GM12878 (cell line): Measurements from ENCODE around the gene PFKP. TPM values are rescaled to one million over a fixed set of nuclear protein-coding genes. Genes with fewer than 3 reads are reported as not detected.

Experiments
- ATAC-seq: fragments of 200-7000 bp; cut with Tn5 transposase; 3 replicates; pipeline ENCODE4 v1.9.1; 2020; ENCODE audit warnings: mild to moderate bottlenecking, moderate library complexity
- BruUV-seq: library from RNA; stranded (reverse); fragments of 400-500 nt; replicated peaks from 2 replicates; lab custom pipeline; 2021; lab: Mats Ljungman, UMichigan
- CTCF ChIA-PET: fragments of 300-600 bp; sonication (Branson Sonifier 250); formaldehyde crosslinking; extraction: SDS; loops from one replicate; lab custom pipeline; 2021; ENCODE audit warnings: inconsistent platforms; lab: Yijun Ruan, JAX
- POLR2A ChIA-PET: fragments of 350-600 bp; formaldehyde crosslinking; extraction: SDS; loops from one replicate; lab custom pipeline; 2021; ENCODE audit warnings: inconsistent platforms; lab: Charles Lee
- RAD21 ChIA-PET: fragments of 300-600 bp; sonication (Branson Sonifier 250); formaldehyde crosslinking; loops from one replicate; lab custom pipeline; 2023; ENCODE audit warnings: antibody characterized with exemption; ENCODE audit not compliant: unreplicated experiment; lab: Charles Lee
- SMC1A ChIA-PET: fragments of 300-600 bp; sonication (Branson Sonifier 250); formaldehyde crosslinking; loops from one replicate; lab custom pipeline; 2023; ENCODE audit not compliant: unreplicated experiment, uncharacterized antibody; lab: Charles Lee
- DNase-seq: peaks from one replicate; pipeline ENCODE4 v3.0.0-alpha.2; 2011; ENCODE audit warnings: low read depth, low spot score
- FAIRE-seq: peaks from 3 replicates; lab custom pipeline; 2011; peaks lifted over from hg19 to GRCh38; lab: Jason Lieb, UNC
- H2AFZ ChIP-seq: 2 replicates; pipeline ENCODE4 v1.6.0; 2011; ENCODE audit warnings: low read depth, low read length, control low read depth; ENCODE audit not compliant: control insufficient read depth
- H3K27ac ChIP-seq: 2 replicates; pipeline ENCODE4 v1.5.1; 2011; ENCODE audit warnings: control low read depth; ENCODE audit not compliant: control insufficient read depth, insufficient read depth
- H3K27me3 ChIP-seq, 2 experiments: replicated peaks in 1 of 2; 2 replicates each; pipeline versions ENCODE4 v1.6.0 to v1.6.1; 2011; ENCODE audit warnings: low read length in 1 of 2; ENCODE audit not compliant: control insufficient read depth in 2 of 2, insufficient read depth in 2 of 2
- H3K36me3 ChIP-seq, 2 experiments: 2 replicates each; pipeline ENCODE4 v1.5.1; 2011; ENCODE audit warnings: low read length in 1 of 2; ENCODE audit not compliant: control insufficient read depth in 2 of 2, insufficient read depth in 2 of 2
- H3K4me1 ChIP-seq: 2 replicates; pipeline ENCODE4 v1.6.1; 2011; ENCODE audit warnings: mild to moderate bottlenecking, low read length, moderate library complexity, mixed read lengths; ENCODE audit not compliant: control insufficient read depth, insufficient read depth
- H3K4me2 ChIP-seq: 2 replicates; pipeline ENCODE4 v1.6.0; 2011; ENCODE audit warnings: control low read depth; ENCODE audit not compliant: control insufficient read depth, insufficient read depth
- H3K4me3 ChIP-seq: fragments of 200-600 bp; sonication (generic); 2 replicates; pipeline ENCODE4 v1.5.1; 2016
- H3K79me2 ChIP-seq: 2 replicates; pipeline ENCODE4 v1.6.0; 2011; ENCODE audit warnings: low read length; ENCODE audit not compliant: control insufficient read depth, insufficient read depth
- H3K9ac ChIP-seq: 2 replicates; pipeline ENCODE4 v1.8.0; 2011; ENCODE audit warnings: low read length, control low read depth, mixed read lengths; ENCODE audit not compliant: control insufficient read depth, insufficient read depth
- H3K9me3 ChIP-seq: replicated peaks from 3 replicates; pipeline ENCODE4 v1.5.1; 2011; ENCODE audit warnings: mild to moderate bottlenecking, low read length; ENCODE audit not compliant: control insufficient read depth, insufficient read depth
- H4K20me1 ChIP-seq: 2 replicates; pipeline ENCODE4 v1.6.0; 2011; ENCODE audit not compliant: control insufficient read depth, insufficient read depth
- BCLAF1 ChIP-seq: fragments of 450-650 bp; IDR thresholded peaks from 2 replicates; pipeline ENCODE4 v1.6.1; 2017; ENCODE audit warnings: antibody characterized with exemption, mild to moderate bottlenecking, moderate library complexity
- BMI1 ChIP-seq: fragments of 450-650 bp; IDR thresholded peaks from 2 replicates; pipeline ENCODE4 v1.6.1; 2016; ENCODE audit warnings: mild to moderate bottlenecking, moderate library complexity, borderline replicate concordance
- CEBPB ChIP-seq, 2 experiments: fragments of 150-350 bp in 1 of 2; IDR thresholded peaks; 2 replicates each; pipeline ENCODE4 v1.6.1; 2012 to 2014; ENCODE audit warnings: low read depth in 2 of 2, low read length in 2 of 2, borderline replicate concordance in 1 of 2, inconsistent platforms in 1 of 2
- CREM ChIP-seq: IDR thresholded peaks from 2 replicates; pipeline ENCODE4 v1.6.1; 2014; ENCODE audit warnings: antibody characterized with exemption, low read depth
- IRF3 ChIP-seq: fragments of 450-650 bp; IDR thresholded peaks from 2 replicates; pipeline ENCODE4 v1.6.1; 2014; ENCODE audit warnings: mild to moderate bottlenecking
- IRF4 ChIP-seq: IDR thresholded peaks from 2 replicates; pipeline ENCODE4 v1.6.1; 2011; ENCODE audit warnings: low read depth, low read length
- JUND ChIP-seq: IDR thresholded peaks from 2 replicates; pipeline ENCODE4 v1.6.1; 2012; ENCODE audit warnings: low read depth, mild to moderate bottlenecking, low read length, improper control_type of control experiment, moderate library complexity
- MYB ChIP-seq: fragments of 150-350 bp; IDR thresholded peaks from 2 replicates; pipeline ENCODE4 v1.6.1; 2014; ENCODE audit warnings: mild to moderate bottlenecking, low read depth, low read length, borderline replicate concordance
- NBN ChIP-seq: fragments of 450-650 bp; IDR thresholded peaks from 2 replicates; pipeline ENCODE4 v1.6.1; 2016
- NR2C1 ChIP-seq: fragments of 450-650 bp; IDR thresholded peaks from 2 replicates; pipeline ENCODE4 v1.6.1; 2017; ENCODE audit warnings: antibody characterized with exemption, mild to moderate bottlenecking, moderate library complexity
- NR2C2 ChIP-seq: IDR thresholded peaks from 2 replicates; pipeline ENCODE4 v1.6.1; 2011; ENCODE audit warnings: borderline replicate concordance, low read depth; ENCODE audit not compliant: control insufficient read depth, insufficient read length
- SIX5 ChIP-seq: IDR thresholded peaks from 2 replicates; pipeline ENCODE4 v1.6.1; 2011; ENCODE audit warnings: mild to moderate bottlenecking, low read depth, low read length, moderate library complexity; ENCODE audit not compliant: severe bottlenecking
- SKIL ChIP-seq: fragments of 450-650 bp; IDR thresholded peaks from 2 replicates; pipeline ENCODE4 v1.6.1; 2017; ENCODE audit warnings: mild to moderate bottlenecking, low read depth, inconsistent platforms; ENCODE audit not compliant: poor library complexity, severe bottlenecking
- SMC3 ChIP-seq: IDR thresholded peaks from 2 replicates; pipeline ENCODE4 v1.6.1; 2011; ENCODE audit warnings: low read length, improper control_type of control experiment, borderline replicate concordance
- TCF3 ChIP-seq: IDR thresholded peaks from 2 replicates; pipeline ENCODE4 v1.6.1; 2012; ENCODE audit warnings: low read depth, mild to moderate bottlenecking, low read length, borderline replicate concordance; ENCODE audit not compliant: insufficient read depth
- ZBTB4 ChIP-seq: fragments of 450-650 bp; formaldehyde crosslinking; IDR thresholded peaks from 2 replicates; pipeline ENCODE4 v1.4.0; 2022; ENCODE audit warnings: mild to moderate bottlenecking, moderate library complexity
- WGBS: methylation state at CpG from one replicate; pipeline ENCODE4 v1.1.6; 2016; ENCODE audit warnings: low lambda C conversion rate; ENCODE audit not compliant: insufficient replicate concordance, insufficient coverage; ENCODE audit errors: missing lambda C conversion rate; 5-methylcytosine and 5-hydroxymethylcytosine counted together
- in situ Hi-C: fragments of 300-500 bp; cut with MboI; formaldehyde crosslinking; loops from 9 replicates; pipeline ENCODE4 v1.14.3; 2018; ENCODE audit warnings: mixed read lengths
- intact Hi-C: fragments of 100-400 bp; cut with micrococcal nuclease; formaldehyde crosslinking; loops from one replicate; pipeline ENCODE4 v1.14.2; 2022; ENCODE audit not compliant: unreplicated experiment
- polyA plus RNA-seq, 11 experiments: library from polyadenylated mRNA; depleted of rRNA in 4 of 11; unstranded in 6 of 11; stranded (reverse) in 5 of 11; fragments of >200 nt; fragmentation: Nextera tagmentation in 4 of 11; fragmentation: Illumina TruSeq in 1 of 11; extraction: Ambion mirVana in 4 of 11; extraction: Trizol in 1 of 11; gene quantifications; 1 replicate in 1 of 11; 2 replicates in 10 of 11; pipeline versions ENCODE4 v1.2.1 to v1.2.3, GENCODE V29; 2011 to 2016; ENCODE audit warnings: inconsistent platforms in 2 of 11, missing spikeins in 2 of 11, low read depth in 1 of 11
- total RNA-seq, 4 experiments: library from RNA; depleted of rRNA in 3 of 4; stranded (reverse); fragments of >200 nt in 3 of 4; fragmentation: Illumina TruSeq in 1 of 4; extraction: Trizol in 1 of 4; gene quantifications; 2 replicates each; pipeline versions ENCODE4 v1.2.1 to v1.2.3, GENCODE V29; 2013 to 2021

Gene PFKP
- total and polyA plus RNA-seq, 10 of the 15 experiments (the other 5 are each of a cell fraction or from before 2014, with no cell fraction given): 27.0 to 145 (median 95.7) TPM

GRCh38 chr10:3030765-3031164 is 36.6 kb upstream of the PFKP start:
- Histone ChIP-seq H3K9ac (no peak overlapping the region), H3K27me3 (no peaks in the 10 kb centered on the region; a peak in 1 of 4 replicates), H3K4me1 (no peaks in the 10 kb centered on the region), H3K9me3 (no peaks in the 10 kb centered on the region), H4K20me1 (no peaks in the 10 kb centered on the region), H2AFZ (no peak overlapping the region), H3K36me3 (no peaks in the 10 kb centered on the region), H3K27ac (no peak overlapping the region), H3K4me2 (no peak overlapping the region), H3K4me3 (no peak overlapping the region), H3K79me2 (no peaks in the 10 kb centered on the region)
- ATAC-seq (no peak), FAIRE-seq (no peak), DNase-seq (no peak)
- ChIA-PET POLR2A (no interaction called here), RAD21 (no interaction called here), SMC1A (interaction anchor here (1.2 kb wide), 1 partner anchor 102 kb away, joined by 4 read pairs; no protein-coding TSS in a partner anchor), CTCF (interaction anchor here (1.0 to 2.8 kb wide), 2 partner anchors 13 to 214 kb away, joined by 3 to 10 read pairs; no protein-coding TSS in a partner anchor)
- 12% methylated on average over 5 of the region's 5 CpGs for WGBS
- in situ Hi-C loops (no loop called here), intact Hi-C loops (no loop called here)
- TF ChIP-seq SIX5 (no peak), SMC3 (no peak), JUND (no peak), SKIL (no peak), CREM (no peak), TCF3 (no peak), ZBTB4 (CRISPR knock-in tag) (no peak), BMI1 (no peak), NR2C2 (no peak), BCLAF1 (no peak), MYB (no peak), IRF4 (no peak), NBN (no peak), NR2C1 (no peak), CEBPB (IDR thresholded peaks at IDR 0.05; ENCODE audit: borderline replicate concordance in 1 of 2, low read depth in 2 of 2, low read length in 2 of 2) (no peak), IRF3 (no peak)
- BruUV-seq: no TSS peak
